K562 (cell line): ENCODE results near the gene LRRC14B. TPM values are rescaled to one million over a fixed set of nuclear protein-coding genes. Genes with fewer than 3 reads are reported as not detected.

Experiments
- NR2F6 ChIP-seq: fragments of 450-650 bp; formaldehyde crosslinking; IDR thresholded peaks from 2 replicates; pipeline ENCODE4 v1.4.0; 2020; ENCODE audit warnings: mild to moderate bottlenecking
- REST ChIP-seq, 2 experiments: fragments of 450-650 bp; formaldehyde crosslinking in 1 of 2; IDR thresholded peaks; 2 replicates each; pipeline versions ENCODE4 v1.4.0 to v1.6.1; 2014 to 2020; ENCODE audit warnings: mild to moderate bottlenecking in 2 of 2, borderline replicate concordance in 1 of 2, low read depth in 1 of 2
- RFX1 ChIP-seq: fragments of 450-650 bp; IDR thresholded peaks from 2 replicates; pipeline ENCODE4 v1.6.1; 2016; ENCODE audit warnings: mild to moderate bottlenecking, moderate library complexity
- SMAD4 ChIP-seq: fragments of 250-450 bp; sonication (Bioruptor Pico); conservative IDR thresholded peaks from 2 replicates; pipeline ENCODE4 v1.8.0; 2021; ENCODE audit warnings: inconsistent platforms, mild to moderate bottlenecking, moderate library complexity
- ZMIZ1 ChIP-seq, 2 experiments: fragments of 150-350 bp in 1 of 2; IDR thresholded peaks; 2 replicates each; pipeline ENCODE4 v1.6.1; 2012 to 2016; ENCODE audit warnings: low read depth in 2 of 2, low read length in 2 of 2, mild to moderate bottlenecking in 1 of 2, moderate library complexity in 1 of 2
- polyA plus RNA-seq, 8 experiments: library from polyadenylated mRNA; depleted of rRNA in 4 of 8; stranded (reverse) in 5 of 8; unstranded in 3 of 8; fragments of >200 nt; fragmentation: Nextera tagmentation in 2 of 8; fragmentation: Illumina TruSeq in 1 of 8; extraction: Ambion mirVana in 2 of 8; extraction: Trizol in 1 of 8; gene quantifications; 2 replicates each; pipeline versions ENCODE4 v1.2.1 to v1.2.3, GENCODE V29; 2011 to 2014; ENCODE audit warnings: inconsistent platforms in 1 of 8, missing spikeins in 1 of 8
- total RNA-seq, 7 experiments: library from RNA; depleted of rRNA in 6 of 7; stranded (reverse); fragments of >200 nt in 6 of 7; fragmentation: Illumina TruSeq in 2 of 7; extraction: Trizol in 2 of 7; gene quantifications; 2 replicates each; pipeline versions ENCODE4 v1.2.1 to v1.2.3, GENCODE V29; 2011 to 2021; ENCODE audit warnings: low replicate concordance in 1 of 7

LRRC14B gene
- total and polyA plus RNA-seq, 9 of the 15 experiments (the other 6 are each of a cell fraction or from before 2014, with no cell fraction given): not detected

GRCh38 chr5:185095-186070 is 5.9 kb upstream of the LRRC14B start (continued):
- TF ChIP-seq REST (IDR thresholded peaks at IDR 0.05; ENCODE audit: borderline replicate concordance) (no peak), REST (CRISPR knock-in tag; IDR thresholded peaks at IDR 0.05; ENCODE audit: low read depth) (no peak), NR2F6 (CRISPR knock-in tag) (no peak), SMAD4 (CRISPR knock-in tag) (no peak), ZMIZ1 (IDR thresholded peaks at IDR 0.05; ENCODE audit: low read depth in 2 of 2, low read length in 2 of 2) (no peak), RFX1 (no peak)
